Fibroblast of the aortic adventitia (primary cell): ENCODE measurements around the gene CLEC16A. TPM values are rescaled to one million over a fixed set of nuclear protein-coding genes. Genes with fewer than 3 reads are reported as not detected.
A peak's percentile ranks its signal among the peaks of the same experiment; 100 is the strongest.

Experiments
- DNase-seq: peaks from one replicate; pipeline ENCODE4 v3.0.0-alpha.2; 2010; ENCODE audit warnings: low read depth
- H3K4me3 ChIP-seq: 2 replicates; pipeline ENCODE4 v1.5.1; 2011; ENCODE audit warnings: low read depth, mild to moderate bottlenecking, control low read depth, low read length, moderate library complexity
- CTCF ChIP-seq: IDR thresholded peaks from 2 replicates; pipeline ENCODE4 v1.5.1; 2011; ENCODE audit warnings: mild to moderate bottlenecking, low read length, control low read depth, inconsistent platforms; ENCODE audit not compliant: insufficient read depth
- total RNA-seq: library from RNA; depleted of rRNA; stranded (reverse); fragments of >200 nt; gene quantifications from 2 replicates; pipeline ENCODE4 v1.2.3, GENCODE V29; 2012; ENCODE audit warnings: low replicate concordance

The CLEC16A gene
- total RNA-seq, 1 donor: 16.3 TPM

GRCh38 chr16:11201498-11202259 is 257.3 kb downstream of the CLEC16A start:
- no peak for TF ChIP-seq CTCF
- no peak overlapping the region for H3K4me3 ChIP-seq
- peak; percentile 82 for DNase-seq

- TF ChIP-seq CTCF: no peak
- DNase-seq: peak; percentile 48
- H3K4me3 ChIP-seq: no peak overlapping the region
Observed at GRCh38 chr16:11202260-11203091, 258.1 kb downstream of the CLEC16A start.

GRCh38 chr16:11203111-11203623 is 258.8 kb downstream of the CLEC16A start:
- no peak for DNase-seq
- H3K4me3 ChIP-seq: no peak overlapping the region
- TF ChIP-seq CTCF: no peak

- no peak overlapping the region for H3K4me3 ChIP-seq
- no peak for TF ChIP-seq CTCF
- no peak for DNase-seq
Observed at GRCh38 chr16:11204513-11205047, 260.2 kb downstream of the CLEC16A start.

- no peak overlapping the region for H3K4me3 ChIP-seq
- no peak for TF ChIP-seq CTCF
- no peak for DNase-seq
Observed at GRCh38 chr16:11205065-11205699, 260.8 kb downstream of the CLEC16A start.
